GM18511 (cell line): ENCODE measurements around the gene ADAMTS4.
"Not testable (repeated sequence)": the region's sequence is repeated elsewhere in the genome, so short reads cannot be mapped to it uniquely, and the experiment has no call there.

Experiments used
- ATAC-seq: cut with Tn5 transposase; IDR thresholded peaks from one replicate; pipeline ENCODE4 v1.9.1; 2021; ENCODE audit warnings: mild to moderate bottlenecking, moderate library complexity; ENCODE audit not compliant: unreplicated experiment

Gene ADAMTS4, protein sequence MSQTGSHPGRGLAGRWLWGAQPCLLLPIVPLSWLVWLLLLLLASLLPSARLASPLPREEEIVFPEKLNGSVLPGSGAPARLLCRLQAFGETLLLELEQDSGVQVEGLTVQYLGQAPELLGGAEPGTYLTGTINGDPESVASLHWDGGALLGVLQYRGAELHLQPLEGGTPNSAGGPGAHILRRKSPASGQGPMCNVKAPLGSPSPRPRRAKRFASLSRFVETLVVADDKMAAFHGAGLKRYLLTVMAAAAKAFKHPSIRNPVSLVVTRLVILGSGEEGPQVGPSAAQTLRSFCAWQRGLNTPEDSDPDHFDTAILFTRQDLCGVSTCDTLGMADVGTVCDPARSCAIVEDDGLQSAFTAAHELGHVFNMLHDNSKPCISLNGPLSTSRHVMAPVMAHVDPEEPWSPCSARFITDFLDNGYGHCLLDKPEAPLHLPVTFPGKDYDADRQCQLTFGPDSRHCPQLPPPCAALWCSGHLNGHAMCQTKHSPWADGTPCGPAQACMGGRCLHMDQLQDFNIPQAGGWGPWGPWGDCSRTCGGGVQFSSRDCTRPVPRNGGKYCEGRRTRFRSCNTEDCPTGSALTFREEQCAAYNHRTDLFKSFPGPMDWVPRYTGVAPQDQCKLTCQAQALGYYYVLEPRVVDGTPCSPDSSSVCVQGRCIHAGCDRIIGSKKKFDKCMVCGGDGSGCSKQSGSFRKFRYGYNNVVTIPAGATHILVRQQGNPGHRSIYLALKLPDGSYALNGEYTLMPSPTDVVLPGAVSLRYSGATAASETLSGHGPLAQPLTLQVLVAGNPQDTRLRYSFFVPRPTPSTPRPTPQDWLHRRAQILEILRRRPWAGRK

DNA sequence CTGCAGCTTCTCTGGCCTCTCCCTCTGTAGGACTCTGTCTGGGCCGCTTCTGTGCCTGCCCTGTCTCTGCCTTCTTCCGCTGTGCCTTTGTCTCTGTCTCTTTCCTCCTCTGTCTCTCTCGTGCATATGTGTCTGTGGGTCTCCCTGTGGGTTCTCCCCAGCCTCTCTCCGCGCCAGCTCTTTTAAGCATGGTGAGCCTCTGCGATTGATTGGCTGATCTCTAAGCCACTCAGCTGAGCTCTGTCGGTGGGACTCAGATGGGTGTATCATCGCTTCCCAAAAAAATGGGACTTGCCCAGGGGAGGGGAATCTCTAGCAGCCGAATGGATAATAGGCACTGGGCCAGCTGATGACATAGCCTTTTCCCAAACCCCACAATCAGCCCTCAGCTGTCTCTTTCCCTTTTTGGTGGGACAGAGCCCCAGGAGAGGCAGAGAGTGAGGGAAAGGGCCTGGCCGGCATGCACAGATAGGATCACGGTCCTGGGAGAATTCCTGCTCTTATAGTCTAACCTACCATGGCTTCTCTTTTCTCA, at the start of gene ADAMTS4:
Gene ADAMTS4 (minus strand): TSS at position 158 of the 535 bp plus-strand sequence. CDS start 427 bp downstream, outside the sequence.
- ATAC-seq = no peak

DNA sequence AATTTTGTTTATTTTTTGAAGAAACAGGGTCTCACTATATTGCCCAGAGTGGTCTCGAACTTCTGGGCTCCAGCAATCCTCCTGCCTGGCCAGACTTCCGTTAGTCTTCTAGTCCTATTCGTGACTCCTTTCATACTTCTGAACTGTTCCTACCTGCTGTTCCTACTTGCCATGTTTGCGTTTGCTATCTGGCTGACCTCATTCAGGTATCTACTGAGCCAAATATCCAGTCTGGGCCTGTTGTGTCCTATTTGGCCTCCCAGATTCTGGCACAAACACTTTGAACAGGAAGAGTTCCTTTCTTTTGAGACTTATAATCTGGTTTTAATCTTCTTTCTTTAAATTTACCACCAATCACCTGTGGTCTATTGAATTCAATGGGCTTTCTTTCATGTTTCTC, 46.0 kb upstream of the ADAMTS4 start:
- no peak for ATAC-seq

DNA sequence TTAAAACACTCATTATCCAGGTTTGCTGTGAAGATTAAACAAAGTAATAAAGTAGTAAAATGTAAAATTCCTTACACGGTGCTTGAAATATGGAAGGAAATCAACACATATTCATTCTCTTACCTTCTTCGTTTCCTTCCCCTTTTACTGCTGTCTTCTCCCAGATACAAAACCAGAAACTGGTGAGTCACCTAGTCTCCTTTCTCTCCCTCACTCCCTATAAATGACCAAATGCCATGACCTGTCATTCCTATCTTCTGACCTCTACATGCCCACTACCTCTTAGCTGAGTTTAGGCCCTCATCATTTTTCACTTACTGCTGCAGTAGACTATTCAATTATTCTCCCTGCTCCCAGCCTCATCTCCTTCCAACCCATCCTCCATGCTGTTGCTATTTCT, 43.5 kb upstream of the ADAMTS4 start:
- no peak for ATAC-seq

DNA sequence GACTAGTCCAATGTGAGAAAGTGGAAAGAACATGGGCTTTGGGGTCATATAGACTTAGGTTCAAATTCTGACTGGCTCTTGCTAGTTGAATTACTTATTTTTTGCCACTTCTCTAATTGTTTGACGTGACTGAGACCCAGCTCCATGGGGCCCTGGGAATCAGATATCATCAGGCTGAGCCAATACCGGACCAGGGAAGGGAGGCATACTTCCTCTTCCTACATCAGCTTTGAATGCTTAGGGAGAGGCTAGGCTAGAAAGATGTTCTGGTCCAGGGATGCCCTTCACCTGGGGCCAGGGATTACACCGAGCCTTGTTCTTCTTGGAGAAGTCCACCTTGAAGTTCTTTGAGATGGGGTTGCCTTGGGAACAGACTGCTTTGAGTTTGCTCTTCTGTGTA, 42.8 kb upstream of the ADAMTS4 start:
- no peak for ATAC-seq

DNA sequence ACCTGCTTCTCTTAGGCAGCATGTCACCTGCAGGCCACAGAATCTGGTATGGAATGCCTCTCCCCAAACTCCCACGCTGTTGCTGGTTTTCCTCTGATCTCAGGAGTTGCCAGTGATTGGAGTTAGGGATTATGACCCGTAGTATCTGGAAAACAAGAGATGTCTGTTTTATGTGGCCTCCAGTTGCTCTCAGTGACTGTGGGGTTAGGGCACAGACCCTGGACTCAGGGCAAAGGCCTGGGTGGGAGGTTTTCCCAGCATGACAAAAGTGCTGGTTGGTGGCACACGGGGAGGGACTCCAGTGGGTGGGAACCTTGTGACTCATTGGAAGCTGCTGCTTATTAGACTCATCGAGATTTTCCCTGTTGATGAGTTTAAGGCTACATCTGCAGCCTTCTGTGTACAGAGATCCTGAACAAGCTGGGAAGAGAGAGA, 39.2 kb upstream of the ADAMTS4 start, which contains the start of gene NR1I3:
Gene NR1I3 (minus strand): TSS at position 165 of the 435 bp plus-strand sequence. CDS start 1,638 bp downstream, outside the sequence.
- no peak for ATAC-seq

DNA sequence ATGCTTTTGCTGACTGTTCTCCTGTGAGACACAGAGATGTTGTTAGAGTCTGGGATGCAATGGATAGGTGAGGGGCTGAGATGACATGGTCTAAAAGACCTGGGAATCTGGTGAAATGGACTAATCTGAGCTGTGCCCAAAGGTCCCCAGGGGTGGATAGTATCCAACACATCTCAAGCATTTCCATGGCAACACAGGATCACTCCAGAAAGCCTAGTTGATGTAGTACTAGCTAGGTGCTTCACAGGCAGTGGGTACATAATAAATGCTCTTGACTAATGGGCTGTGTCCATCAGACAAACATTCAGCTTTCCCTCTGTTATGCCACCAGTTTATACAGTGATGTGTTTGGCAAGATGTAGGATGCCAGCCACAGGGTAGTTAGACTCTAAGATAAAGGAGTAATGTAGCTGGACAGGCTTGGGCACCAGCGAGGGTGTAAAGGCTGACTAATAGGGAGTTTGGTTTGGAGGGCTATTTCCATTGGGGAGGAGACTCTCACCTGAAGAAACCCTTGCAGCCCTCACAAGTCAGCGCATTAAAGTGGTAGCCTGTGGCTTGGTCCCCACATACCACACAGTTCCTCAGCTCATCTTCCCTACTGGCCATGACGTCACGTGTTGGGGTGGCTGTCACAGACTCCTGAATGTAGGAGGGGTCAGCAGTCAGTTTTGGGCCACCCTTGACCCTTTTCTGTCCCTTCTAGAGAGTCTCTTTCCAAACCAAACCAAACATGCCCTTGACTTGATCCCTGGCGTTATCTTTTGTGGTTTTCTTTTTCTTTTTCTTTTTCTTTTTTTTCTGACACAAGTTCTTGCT, 37.3 kb upstream of the ADAMTS4 start:
- no peak for ATAC-seq

DNA sequence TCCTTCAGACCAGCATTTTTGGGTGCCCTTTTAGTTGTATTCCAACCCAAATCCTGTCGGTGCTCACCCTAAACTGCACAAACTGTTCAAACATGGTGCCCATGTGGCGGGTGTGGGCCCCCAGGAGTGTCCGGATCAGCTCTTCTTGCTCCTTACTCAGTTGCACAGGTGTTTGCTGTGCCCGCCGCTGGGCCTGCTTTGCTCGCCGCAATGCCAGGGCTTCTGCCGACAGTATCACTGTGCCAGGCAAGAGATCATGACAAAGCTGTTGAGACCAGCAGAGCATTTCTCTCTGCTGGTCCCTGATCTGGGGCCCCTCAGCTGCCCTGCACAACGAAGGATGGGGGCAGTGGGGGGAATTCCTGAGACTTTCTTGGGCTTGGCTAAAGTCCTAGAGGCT, 34.2 kb upstream of the ADAMTS4 start:
- ATAC-seq = no peak

DNA sequence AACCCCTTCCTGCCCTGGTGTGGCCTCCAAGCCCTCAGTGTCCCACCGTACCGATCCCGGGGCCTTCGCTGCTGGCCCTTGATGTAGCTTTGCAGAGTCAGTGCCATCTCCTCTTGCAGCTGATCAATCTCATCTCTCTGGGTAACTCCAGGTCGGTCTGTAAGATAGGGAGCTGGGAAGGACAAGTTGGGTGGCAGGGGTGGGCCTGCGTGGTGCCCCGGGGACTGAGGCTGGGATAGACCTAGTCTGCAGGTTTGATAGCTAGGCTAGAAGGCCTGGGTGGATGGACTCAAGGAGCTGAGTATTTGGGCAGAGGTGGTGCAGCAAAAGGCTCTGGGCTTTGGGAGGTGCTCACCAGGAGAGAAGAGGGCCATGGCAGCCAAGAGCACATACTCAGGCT, 31.9 kb upstream of the ADAMTS4 start:
- ATAC-seq = no peak

DNA sequence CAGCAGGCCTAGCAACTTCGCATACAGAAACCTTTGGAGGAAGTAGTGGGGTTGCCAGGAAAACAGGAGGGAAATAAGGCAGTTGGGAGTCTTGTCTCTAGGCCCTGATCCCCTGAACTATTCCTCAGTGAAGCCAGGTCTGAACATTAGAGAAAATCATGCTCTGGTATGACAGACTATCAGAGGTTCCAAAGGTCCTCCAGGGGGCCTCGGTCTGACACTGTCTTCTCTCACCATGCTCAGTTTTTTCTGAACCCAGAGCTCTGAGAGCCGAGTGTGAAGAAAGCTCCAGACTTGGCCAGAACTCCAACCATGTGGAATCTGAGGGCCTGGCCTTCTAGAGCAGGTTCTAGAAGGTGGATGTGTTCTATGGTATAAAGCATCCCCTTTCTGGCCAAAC, 31.0 kb upstream of the ADAMTS4 start:
- ATAC-seq = no peak

DNA sequence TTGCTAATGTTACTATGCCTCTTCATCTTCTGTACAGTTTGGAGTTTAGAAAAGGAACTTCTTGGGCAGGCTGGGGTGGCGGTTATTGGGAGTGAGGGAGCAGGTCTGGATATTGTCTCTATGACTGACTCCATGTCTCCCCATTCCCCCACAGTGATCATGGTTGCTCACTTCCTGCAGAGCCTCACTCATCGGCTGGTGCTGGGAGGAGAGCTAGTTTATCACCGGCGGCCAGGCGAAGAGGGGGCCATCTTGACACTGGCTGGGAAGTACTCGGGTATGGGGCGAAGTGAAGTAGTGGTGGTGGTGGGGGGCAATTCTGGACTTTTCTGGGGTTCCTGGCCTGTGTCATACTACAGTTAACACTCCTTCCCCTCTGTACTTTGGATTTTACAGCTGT, 29.2 kb upstream of the ADAMTS4 start:
- ATAC-seq = no peak

DNA sequence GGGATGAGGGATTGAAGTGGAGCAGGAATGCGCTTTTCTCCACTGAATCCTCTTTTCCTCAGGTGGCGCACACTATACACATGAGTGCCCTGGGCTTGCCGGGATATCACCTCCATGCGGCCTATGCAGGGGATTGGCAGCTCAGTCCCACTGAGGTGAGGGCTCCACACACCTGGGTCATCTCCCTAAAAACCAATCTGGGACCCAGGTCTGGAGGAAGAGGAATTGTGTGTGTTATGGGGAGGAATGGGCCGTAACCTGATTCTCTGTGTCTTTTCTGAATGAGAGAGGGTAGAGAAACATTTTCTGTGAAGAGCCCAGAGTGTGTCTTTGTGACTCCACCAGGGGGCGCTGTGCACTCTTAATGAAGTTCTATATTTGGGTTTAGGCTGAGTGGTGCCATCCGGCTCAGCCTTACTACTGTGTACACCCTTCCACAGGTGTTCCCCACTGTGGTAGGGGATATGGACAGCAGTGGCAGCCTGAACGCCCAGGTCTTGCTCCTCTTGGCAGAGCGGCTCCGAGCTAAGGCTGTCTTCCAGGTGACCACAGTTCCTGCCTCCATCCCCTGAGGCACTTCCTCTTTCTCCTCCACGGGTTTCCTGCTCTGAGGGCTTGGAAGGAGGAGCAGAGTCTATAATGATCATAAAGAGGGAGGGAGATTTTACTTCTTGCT, 28.5 kb upstream of the ADAMTS4 start:
- ATAC-seq = peak; percentile 41

DNA sequence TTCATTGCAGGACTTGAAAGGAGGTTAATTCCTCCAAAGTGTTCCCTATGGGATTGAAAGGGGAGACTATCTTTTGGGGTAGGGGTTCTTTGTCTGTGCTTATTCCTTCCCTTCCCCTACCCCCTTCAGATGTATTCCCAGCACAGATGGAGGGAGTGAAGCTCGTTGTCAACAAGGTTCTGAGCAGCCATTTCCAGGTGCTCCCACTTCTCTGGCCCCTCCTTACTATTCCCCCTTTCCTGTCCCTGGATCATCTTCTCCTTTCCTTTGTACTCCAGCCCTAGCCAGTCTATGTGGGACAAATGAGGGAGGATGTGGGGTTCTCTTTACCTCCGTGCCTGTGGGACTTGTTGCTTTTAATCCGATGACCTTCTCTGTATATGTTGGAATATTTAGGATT, 27.9 kb upstream of the ADAMTS4 start:
- ATAC-seq = no peak

DNA sequence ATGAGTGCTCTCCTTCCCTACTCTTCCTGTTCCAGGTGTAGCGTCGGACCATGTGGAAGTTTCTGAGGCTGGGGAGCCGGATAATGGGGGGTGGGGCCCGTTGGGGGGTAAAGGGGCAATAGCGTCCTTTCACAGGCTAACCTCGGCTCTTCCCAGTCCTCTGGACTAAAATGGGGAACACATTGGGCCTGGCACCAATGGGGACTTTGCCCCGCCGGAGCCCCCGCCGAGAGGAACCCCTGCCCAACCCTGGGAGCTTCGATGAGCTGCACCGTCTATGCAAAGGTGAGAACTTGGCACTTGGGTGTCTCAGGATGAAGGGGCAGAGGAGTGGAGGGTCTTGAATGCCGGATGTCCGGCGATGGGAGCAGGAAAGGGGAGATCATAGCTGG, 27.5 kb upstream of the ADAMTS4 start:
- no peak for ATAC-seq

DNA sequence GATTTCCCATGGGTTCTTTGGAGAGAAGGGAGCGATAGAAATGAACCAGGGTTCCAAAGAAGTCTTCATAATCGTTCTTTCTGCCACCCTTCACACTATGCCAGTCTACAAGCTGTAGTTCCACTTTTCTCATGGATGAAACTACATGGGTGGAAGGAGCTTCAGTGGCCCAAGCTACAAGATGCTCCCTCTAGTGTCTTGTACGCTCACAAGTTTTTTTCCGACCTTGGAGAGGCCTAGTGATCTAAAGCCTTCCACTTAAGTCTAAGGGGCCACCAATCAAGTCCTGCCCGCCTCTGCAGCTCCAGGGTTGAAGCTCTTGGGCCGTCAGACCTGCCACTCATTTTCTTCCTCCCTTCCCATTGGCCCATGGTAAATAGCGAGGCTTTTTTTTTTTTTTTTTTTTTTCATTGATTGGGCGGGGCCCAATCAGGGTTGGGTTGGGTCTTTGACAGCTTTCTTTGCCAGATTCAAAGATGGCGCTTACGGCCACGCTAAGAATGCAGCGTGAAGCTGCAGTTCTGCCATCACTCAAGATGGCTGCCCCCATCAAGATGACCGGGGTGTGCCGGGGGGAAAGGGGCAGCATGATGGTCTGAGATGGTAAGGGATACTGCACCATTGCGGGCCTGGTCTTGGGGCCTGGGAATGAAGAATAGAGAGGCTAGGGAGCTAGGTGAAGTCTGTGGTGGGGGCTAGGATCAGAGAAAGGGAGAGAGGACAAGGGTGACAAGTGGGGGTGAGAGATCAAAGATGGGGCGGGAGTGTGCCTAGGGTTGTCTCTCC, 26.9 kb upstream of the ADAMTS4 start, which contains the start of gene TOMM40L:
Gene TOMM40L (plus strand): TSS at position 527 of the 786 bp plus-strand sequence. CDS start 430 bp downstream, outside the sequence.
- ATAC-seq = peak; percentile 98

DNA sequence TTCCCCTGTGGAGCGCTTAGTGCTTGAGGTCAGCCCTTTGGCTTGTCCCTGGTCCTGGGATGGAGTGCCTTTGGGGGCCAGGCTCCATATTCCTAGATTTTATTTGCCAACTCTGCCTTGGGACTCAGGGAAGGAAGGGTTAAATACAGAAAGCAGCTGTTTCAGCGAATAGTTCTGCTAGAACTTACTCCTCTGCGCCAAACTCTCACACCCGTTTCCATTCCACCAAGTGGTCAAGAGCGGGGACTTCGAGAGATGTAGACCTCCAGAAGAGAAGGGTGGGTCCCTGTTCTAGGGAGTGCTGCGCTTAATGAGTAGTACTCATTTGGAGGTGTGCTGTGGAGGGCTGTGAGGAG, 26.3 kb upstream of the ADAMTS4 start:
- ATAC-seq = no peak

DNA sequence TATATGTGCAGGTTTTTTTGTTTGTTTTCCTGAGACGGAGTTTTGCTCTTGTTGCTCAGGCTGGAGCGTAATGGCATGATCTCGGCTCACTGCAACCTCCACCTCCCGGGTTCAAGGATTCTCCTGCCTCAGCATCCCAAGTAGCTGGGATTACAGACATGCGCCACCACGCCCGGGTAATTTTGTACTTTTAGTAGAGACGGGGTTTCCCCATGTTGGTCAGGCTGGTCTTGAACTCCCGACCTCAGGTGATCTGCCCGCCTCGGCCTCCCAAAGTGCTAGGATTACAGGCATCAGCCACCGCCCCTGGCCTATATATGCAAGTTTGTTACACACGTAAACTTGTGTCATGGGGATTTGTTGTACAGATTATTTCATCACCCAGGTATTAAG, 25.8 kb upstream of the ADAMTS4 start:
- not testable (repeated sequence) for ATAC-seq

DNA sequence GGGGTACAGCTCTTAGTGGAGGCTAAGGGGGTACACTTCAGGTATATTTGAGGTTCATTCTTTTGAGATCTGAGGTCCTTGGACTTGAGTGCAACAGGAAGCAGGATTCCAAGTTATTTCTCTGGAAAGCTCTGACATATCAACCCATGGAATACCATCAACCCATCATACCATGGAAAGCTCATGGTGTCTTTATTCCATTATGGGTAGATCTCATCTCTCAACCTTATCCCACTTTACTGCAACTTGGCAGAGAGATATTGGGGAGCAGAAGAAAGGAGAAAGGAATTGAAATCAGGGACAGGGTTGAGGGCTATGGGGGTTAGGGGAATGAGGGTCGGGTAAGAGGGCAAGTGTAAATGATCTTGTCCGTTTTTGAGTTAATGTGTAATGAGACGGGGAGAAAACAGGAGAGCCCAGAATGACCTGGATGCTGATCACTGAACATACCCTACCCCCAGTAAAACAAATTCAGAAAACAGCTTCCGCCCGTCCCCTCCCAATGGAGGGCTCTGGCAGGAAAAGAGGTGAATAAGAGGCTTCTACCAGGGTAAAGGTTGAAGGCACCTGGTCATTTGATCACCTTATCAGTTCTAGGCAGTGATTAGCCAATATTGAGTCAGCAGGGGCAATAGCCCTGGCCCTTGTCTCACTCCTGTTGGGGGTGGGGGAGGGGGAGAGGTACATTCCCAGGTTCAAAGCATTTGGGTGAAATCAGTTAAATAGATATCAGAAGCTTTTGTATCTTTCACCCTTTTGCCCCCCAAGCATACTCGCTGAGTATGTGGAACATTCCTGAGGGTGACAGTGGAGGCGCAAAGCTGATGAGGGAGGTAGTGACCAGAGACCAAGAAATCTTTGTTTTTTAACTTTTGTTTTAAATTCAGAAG, 25.2 kb upstream of the ADAMTS4 start:
- no peak for ATAC-seq
